Measurements from ENCODE around the gene YKT6.

DNA sequence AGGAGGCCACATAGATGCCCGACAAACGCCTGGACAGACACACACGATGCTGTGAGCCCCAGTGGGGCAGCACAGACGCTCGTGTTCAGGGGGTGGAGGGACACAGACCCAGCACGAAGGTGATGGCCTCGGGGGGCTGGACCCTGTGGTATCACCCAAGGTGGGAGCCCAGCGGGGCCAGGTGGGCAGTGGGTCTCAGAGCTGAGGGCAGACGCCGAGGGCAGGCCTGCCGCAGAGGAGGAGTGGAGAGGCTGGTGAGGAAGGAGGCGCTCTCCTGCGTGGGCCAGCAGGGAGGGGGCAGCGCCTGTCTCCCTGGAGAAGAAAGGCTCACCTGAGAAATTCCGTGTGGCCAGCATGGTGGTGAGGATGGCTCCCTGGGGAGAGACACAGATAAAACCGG, 39.6 kb downstream of the YKT6 start:
- TF ChIP-seq, protein P1, sequence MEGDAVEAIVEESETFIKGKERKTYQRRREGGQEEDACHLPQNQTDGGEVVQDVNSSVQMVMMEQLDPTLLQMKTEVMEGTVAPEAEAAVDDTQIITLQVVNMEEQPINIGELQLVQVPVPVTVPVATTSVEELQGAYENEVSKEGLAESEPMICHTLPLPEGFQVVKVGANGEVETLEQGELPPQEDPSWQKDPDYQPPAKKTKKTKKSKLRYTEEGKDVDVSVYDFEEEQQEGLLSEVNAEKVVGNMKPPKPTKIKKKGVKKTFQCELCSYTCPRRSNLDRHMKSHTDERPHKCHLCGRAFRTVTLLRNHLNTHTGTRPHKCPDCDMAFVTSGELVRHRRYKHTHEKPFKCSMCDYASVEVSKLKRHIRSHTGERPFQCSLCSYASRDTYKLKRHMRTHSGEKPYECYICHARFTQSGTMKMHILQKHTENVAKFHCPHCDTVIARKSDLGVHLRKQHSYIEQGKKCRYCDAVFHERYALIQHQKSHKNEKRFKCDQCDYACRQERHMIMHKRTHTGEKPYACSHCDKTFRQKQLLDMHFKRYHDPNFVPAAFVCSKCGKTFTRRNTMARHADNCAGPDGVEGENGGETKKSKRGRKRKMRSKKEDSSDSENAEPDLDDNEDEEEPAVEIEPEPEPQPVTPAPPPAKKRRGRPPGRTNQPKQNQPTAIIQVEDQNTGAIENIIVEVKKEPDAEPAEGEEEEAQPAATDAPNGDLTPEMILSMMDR (IDR thresholded peaks at IDR 0.05), result no peak
- no peak for TF ChIP-seq POLR2A (IDR thresholded peaks at IDR 0.05)

Measured in uterus (tissue), 2 donors.